ENCODE data around the gene EYS.

DNA sequence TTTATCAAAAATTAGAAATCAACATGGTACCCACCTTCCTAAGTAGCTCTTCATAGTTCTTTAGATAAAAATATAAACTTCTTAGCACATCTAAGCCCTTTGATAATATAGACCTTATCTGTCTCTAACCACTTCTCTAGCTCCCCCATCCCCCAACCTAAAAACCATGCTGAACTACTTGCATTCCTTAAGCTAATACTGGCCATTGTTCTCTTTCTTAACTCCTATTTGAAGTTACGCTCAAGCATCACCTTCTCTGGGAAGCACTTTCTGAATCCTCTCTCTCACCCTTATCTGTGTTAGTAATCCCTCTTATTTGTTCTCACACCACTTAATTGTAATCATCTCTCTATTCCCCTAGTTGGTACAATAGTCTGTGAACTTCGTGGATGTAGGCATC is 1918.5 kb downstream of the EYS start:
- TF ChIP-seq, protein P1, sequence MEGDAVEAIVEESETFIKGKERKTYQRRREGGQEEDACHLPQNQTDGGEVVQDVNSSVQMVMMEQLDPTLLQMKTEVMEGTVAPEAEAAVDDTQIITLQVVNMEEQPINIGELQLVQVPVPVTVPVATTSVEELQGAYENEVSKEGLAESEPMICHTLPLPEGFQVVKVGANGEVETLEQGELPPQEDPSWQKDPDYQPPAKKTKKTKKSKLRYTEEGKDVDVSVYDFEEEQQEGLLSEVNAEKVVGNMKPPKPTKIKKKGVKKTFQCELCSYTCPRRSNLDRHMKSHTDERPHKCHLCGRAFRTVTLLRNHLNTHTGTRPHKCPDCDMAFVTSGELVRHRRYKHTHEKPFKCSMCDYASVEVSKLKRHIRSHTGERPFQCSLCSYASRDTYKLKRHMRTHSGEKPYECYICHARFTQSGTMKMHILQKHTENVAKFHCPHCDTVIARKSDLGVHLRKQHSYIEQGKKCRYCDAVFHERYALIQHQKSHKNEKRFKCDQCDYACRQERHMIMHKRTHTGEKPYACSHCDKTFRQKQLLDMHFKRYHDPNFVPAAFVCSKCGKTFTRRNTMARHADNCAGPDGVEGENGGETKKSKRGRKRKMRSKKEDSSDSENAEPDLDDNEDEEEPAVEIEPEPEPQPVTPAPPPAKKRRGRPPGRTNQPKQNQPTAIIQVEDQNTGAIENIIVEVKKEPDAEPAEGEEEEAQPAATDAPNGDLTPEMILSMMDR (IDR thresholded peaks at IDR 0.05): no peak
- TF ChIP-seq TAF1 (IDR thresholded peaks at IDR 0.05; ENCODE audit: borderline replicate concordance, low read depth, low read length) (no peak), GABPA (IDR thresholded peaks at IDR 0.05; ENCODE audit: low read depth) (no peak)

Measured in SK-N-SH (cell line).